H9 (cell line): ENCODE measurements around the gene C1orf115. TPM values are rescaled to one million over a fixed set of nuclear protein-coding genes. Genes with fewer than 3 reads are reported as not detected.

Source experiments
- DNase-seq: peaks from one replicate; pipeline ENCODE4 v3.0.0-alpha.2; 2017
- H2AFZ ChIP-seq: one replicate; pipeline ENCODE4 v1.6.1; 2013; ENCODE audit warnings: mild to moderate bottlenecking, low read length, control low read depth, moderate library complexity
- H2AK5ac ChIP-seq: 2 replicates; pipeline ENCODE4 v1.6.1; 2013; ENCODE audit warnings: low read length, control low read depth, mixed read lengths; ENCODE audit not compliant: insufficient read length
- H2BK120ac ChIP-seq: one replicate; pipeline ENCODE4 v1.6.1; 2013; ENCODE audit warnings: low read depth, mild to moderate bottlenecking, low read length, control low read depth, inconsistent platforms; ENCODE audit not compliant: poor library complexity, severe bottlenecking
- H2BK12ac ChIP-seq: 2 replicates; pipeline ENCODE4 v1.6.1; 2013; ENCODE audit warnings: low read length, control low read depth, mixed read lengths, low read depth; ENCODE audit not compliant: insufficient read length
- H2BK15ac ChIP-seq: 2 replicates; pipeline ENCODE4 v1.6.1; 2013; ENCODE audit warnings: low read depth, low read length, control low read depth
- H2BK20ac ChIP-seq: one replicate; pipeline ENCODE4 v1.6.1; 2013; ENCODE audit warnings: low read depth, mild to moderate bottlenecking, low read length, control low read depth, inconsistent platforms; ENCODE audit not compliant: poor library complexity, severe bottlenecking
- H2BK5ac ChIP-seq: 2 replicates; pipeline ENCODE4 v1.6.1; 2013; ENCODE audit warnings: low read length, control low read depth, mixed read lengths; ENCODE audit not compliant: insufficient read length
- H3K14ac ChIP-seq: 2 replicates; pipeline ENCODE4 v1.6.1; 2013; ENCODE audit warnings: low read length, control low read depth; ENCODE audit not compliant: insufficient read depth
- H3K18ac ChIP-seq: 2 replicates; pipeline ENCODE4 v1.6.1; 2013; ENCODE audit warnings: low read depth, mild to moderate bottlenecking, mixed read lengths, low read length, control low read depth; ENCODE audit not compliant: insufficient read length
- H3K23ac ChIP-seq: 2 replicates; pipeline ENCODE4 v1.6.1; 2013; ENCODE audit warnings: low read length, control low read depth, mixed read lengths, low read depth; ENCODE audit not compliant: insufficient read length
- H3K23me2 ChIP-seq: 2 replicates; pipeline ENCODE4 v1.6.1; 2013; ENCODE audit warnings: low read depth, mild to moderate bottlenecking, mixed read lengths, low read length, control low read depth; ENCODE audit not compliant: insufficient read length, poor library complexity, severe bottlenecking
- H3K27ac ChIP-seq: 2 replicates; pipeline ENCODE4 v1.5.1; 2013; ENCODE audit warnings: low read length, control low read depth, mixed read lengths, low read depth; ENCODE audit not compliant: insufficient read length
- H3K27me3 ChIP-seq: 2 replicates; pipeline ENCODE4 v1.6.1; 2013; ENCODE audit warnings: low read length, control low read depth, inconsistent platforms; ENCODE audit not compliant: insufficient read depth
- H3K4ac ChIP-seq: 2 replicates; pipeline ENCODE4 v1.6.1; 2013; ENCODE audit warnings: low read depth, mild to moderate bottlenecking, control low read depth, inconsistent platforms, low read length, moderate library complexity
- H3K4me1 ChIP-seq: 2 replicates; pipeline ENCODE4 v1.6.1; 2013; ENCODE audit warnings: low read length, control low read depth, inconsistent platforms; ENCODE audit not compliant: insufficient read depth
- H3K4me2 ChIP-seq: 2 replicates; pipeline ENCODE4 v1.6.1; 2013; ENCODE audit warnings: low read length, control low read depth, mixed read lengths; ENCODE audit not compliant: insufficient read length, insufficient read depth
- H3K56ac ChIP-seq: 2 replicates; pipeline ENCODE4 v1.6.1; 2013; ENCODE audit warnings: low read depth, mild to moderate bottlenecking, mixed read lengths, low read length, control low read depth; ENCODE audit not compliant: insufficient read length
- H3K79me1 ChIP-seq: 2 replicates; pipeline ENCODE4 v1.6.1; 2013; ENCODE audit warnings: low read depth, mild to moderate bottlenecking, moderate library complexity, low read length, control low read depth, inconsistent platforms; ENCODE audit not compliant: insufficient read depth, poor library complexity, severe bottlenecking
- H3K79me2 ChIP-seq: 2 replicates; pipeline ENCODE4 v1.6.1; 2013; ENCODE audit warnings: low read length, control low read depth, inconsistent platforms; ENCODE audit not compliant: insufficient read depth
- H3K9ac ChIP-seq: 2 replicates; pipeline ENCODE4 v1.6.1; 2013; ENCODE audit warnings: low read length, control low read depth, mixed read lengths; ENCODE audit not compliant: insufficient read length; ENCODE audit errors: extremely low read depth
- H3K9me3 ChIP-seq: one replicate; pipeline ENCODE4 v1.6.1; 2013; ENCODE audit warnings: low read depth, low read length, inconsistent platforms; ENCODE audit not compliant: control insufficient read depth
- H3T11ph ChIP-seq: one replicate; pipeline ENCODE4 v1.6.1; 2013; ENCODE audit warnings: mild to moderate bottlenecking, low read length, control low read depth, inconsistent platforms
- H4K20me1 ChIP-seq: one replicate; pipeline ENCODE4 v1.6.1; 2013; ENCODE audit not compliant: control insufficient read depth, insufficient read length, insufficient read depth
- H4K5ac ChIP-seq: 2 replicates; pipeline ENCODE4 v1.6.1; 2013; ENCODE audit warnings: low read depth, mild to moderate bottlenecking, mixed read lengths, low read length, control low read depth; ENCODE audit not compliant: insufficient read length
- H4K8ac ChIP-seq: replicated peaks from 2 replicates; pipeline ENCODE4 v1.6.1; 2013; ENCODE audit warnings: low read length, control low read depth, mixed read lengths, low read depth; ENCODE audit not compliant: insufficient read length
- H4K91ac ChIP-seq: 2 replicates; pipeline ENCODE4 v1.6.1; 2013; ENCODE audit warnings: low read depth, mild to moderate bottlenecking, moderate library complexity, mixed read lengths, low read length, control low read depth; ENCODE audit not compliant: insufficient read length
- H3K27ac Mint-ChIP-seq, 3 experiments: 2 replicates in 2 of 3; 3 replicates in 1 of 3; pipeline ENCODE4 v1.8.0; 2020 to 2021; ENCODE audit warnings: mixed read lengths in 3 of 3, mild to moderate bottlenecking in 1 of 3, moderate library complexity in 1 of 3
- H3K27me3 Mint-ChIP-seq: 2 replicates; pipeline ENCODE4 v1.8.0; 2021; ENCODE audit warnings: low read depth, mild to moderate bottlenecking, moderate library complexity, mixed read lengths
- H3K36me3 Mint-ChIP-seq, 3 experiments: 2 replicates in 2 of 3; 3 replicates in 1 of 3; pipeline ENCODE4 v1.8.0; 2020 to 2021; ENCODE audit warnings: low read depth in 3 of 3, mixed read lengths in 3 of 3; ENCODE audit not compliant: insufficient read depth in 1 of 3
- H3K4me1 Mint-ChIP-seq, 2 experiments: 2 replicates each; pipeline ENCODE4 v1.8.0; 2020; ENCODE audit warnings: mixed read lengths in 2 of 2
- H3K4me3 Mint-ChIP-seq, 2 experiments: 2 replicates in 1 of 2; 3 replicates in 1 of 2; pipeline ENCODE4 v1.8.0; 2020 to 2021; ENCODE audit warnings: mild to moderate bottlenecking in 2 of 2, mixed read lengths in 2 of 2, moderate library complexity in 1 of 2
- H3K9me3 Mint-ChIP-seq, 2 experiments: 2 replicates in 1 of 2; 3 replicates in 1 of 2; pipeline ENCODE4 v1.8.0; 2020; ENCODE audit warnings: mild to moderate bottlenecking in 2 of 2, mixed read lengths in 2 of 2, moderate library complexity in 1 of 2
- WGBS: extraction: QIAGEN DNeasy Blood & Tissue Kit; methylation state at CpG from one replicate; pipeline ENCODE4 v1.1.7; 2013; ENCODE audit warnings: missing lambda C conversion rate, low lambda C conversion rate, mixed read lengths; ENCODE audit not compliant: insufficient read length; ENCODE audit errors: extremely low coverage; 5-methylcytosine and 5-hydroxymethylcytosine counted together
- total RNA-seq: library from RNA; stranded (reverse); gene quantifications from 2 replicates; pipeline ENCODE4 v1.2.1, GENCODE V29; 2021
- TF ChIP-seq, protein P1 (sequence below): fragments of 200-600 bp; sonication (generic); conservative IDR thresholded peaks from 3 replicates; pipeline ENCODE4 v1.8.0; 2021; ENCODE audit warnings: antibody characterized with exemption, mild to moderate bottlenecking

C1orf115 gene
- total RNA-seq, 1 experiment from 2014 or later: 6.0 TPM

DNA sequence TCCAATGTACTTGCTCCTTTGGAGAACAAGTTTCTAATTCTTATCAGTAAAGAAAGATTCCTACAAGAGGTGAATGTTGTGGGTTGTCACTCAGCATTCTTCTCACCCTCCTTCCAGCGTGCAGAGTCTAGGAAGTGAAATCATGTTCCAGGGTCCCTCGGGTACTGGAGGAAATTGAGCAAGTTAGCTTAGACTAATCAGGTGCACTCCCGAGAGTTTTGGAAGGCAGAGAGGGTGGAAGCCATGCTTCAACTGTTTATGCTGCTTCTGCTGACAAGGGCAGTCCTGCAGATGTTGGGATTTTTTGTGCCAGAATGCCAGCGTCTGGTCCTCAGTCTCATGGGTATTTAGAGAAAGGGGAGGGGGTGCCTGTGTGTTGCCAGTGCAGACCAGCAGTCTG, 5.3 kb upstream of the C1orf115 start:
- TF ChIP-seq, protein P1, sequence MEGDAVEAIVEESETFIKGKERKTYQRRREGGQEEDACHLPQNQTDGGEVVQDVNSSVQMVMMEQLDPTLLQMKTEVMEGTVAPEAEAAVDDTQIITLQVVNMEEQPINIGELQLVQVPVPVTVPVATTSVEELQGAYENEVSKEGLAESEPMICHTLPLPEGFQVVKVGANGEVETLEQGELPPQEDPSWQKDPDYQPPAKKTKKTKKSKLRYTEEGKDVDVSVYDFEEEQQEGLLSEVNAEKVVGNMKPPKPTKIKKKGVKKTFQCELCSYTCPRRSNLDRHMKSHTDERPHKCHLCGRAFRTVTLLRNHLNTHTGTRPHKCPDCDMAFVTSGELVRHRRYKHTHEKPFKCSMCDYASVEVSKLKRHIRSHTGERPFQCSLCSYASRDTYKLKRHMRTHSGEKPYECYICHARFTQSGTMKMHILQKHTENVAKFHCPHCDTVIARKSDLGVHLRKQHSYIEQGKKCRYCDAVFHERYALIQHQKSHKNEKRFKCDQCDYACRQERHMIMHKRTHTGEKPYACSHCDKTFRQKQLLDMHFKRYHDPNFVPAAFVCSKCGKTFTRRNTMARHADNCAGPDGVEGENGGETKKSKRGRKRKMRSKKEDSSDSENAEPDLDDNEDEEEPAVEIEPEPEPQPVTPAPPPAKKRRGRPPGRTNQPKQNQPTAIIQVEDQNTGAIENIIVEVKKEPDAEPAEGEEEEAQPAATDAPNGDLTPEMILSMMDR: no peak
- Histone ChIP-seq H2BK15ac (no peak overlapping the region), H3K79me1 (no peaks in the 10 kb centered on the region), H3K14ac (no peak overlapping the region), H3K9me3 (no peaks in the 10 kb centered on the region), H3K9ac (no peak overlapping the region), H2AK5ac (no peak overlapping the region), H3K79me2 (no peaks in the 10 kb centered on the region), H4K20me1 (no peaks in the 10 kb centered on the region), H2BK120ac (no peak overlapping the region), H4K91ac (no peak overlapping the region), H2AFZ (no peak overlapping the region), H3K23ac (no peak overlapping the region), H4K5ac (no peak overlapping the region), H3K4ac (no peak overlapping the region), H3K27me3 (no peaks in the 10 kb centered on the region), H2BK20ac (no peak overlapping the region), H2BK12ac (no peak overlapping the region), H2BK5ac (no peak overlapping the region), H4K8ac (no peak overlapping the region), H3K56ac (no peak overlapping the region), H3K27ac (no peak overlapping the region), H3K4me2 (no peak overlapping the region), H3K18ac (no peak overlapping the region), H3K4me1 (no peaks in the 10 kb centered on the region), H3T11ph (no peak overlapping the region), H3K23me2 (peaks cover 3% of the 10 kb centered on the region)
- WGBS: no CpG with 5 or more reads among the region's 4 CpGs
- H3K27me3 Mint-ChIP-seq: peaks cover 8% of the 10 kb centered on the region
- H3K27ac Mint-ChIP-seq: no peak overlapping the region
- H3K4me3 Mint-ChIP-seq: no peak overlapping the region
- 0 out of 7 replicates have a peak, but pooled peaks cover 0 to 1% (median 0%) of the 10 kb centered on the region in 3 experiments for H3K36me3 Mint-ChIP-seq
- H3K9me3 Mint-ChIP-seq: no peaks in the 10 kb centered on the region
- DNase-seq: no peak
- H3K4me1 Mint-ChIP-seq: peaks cover 3 to 7% of the 10 kb centered on the region in 2 experiments
